Measurements from ENCODE around the gene NR6A1.
"Not testable (repeated sequence)": the region's sequence is repeated elsewhere in the genome, so short reads cannot be mapped to it uniquely, and the experiment has no call there.

Gene NR6A1

DNA sequence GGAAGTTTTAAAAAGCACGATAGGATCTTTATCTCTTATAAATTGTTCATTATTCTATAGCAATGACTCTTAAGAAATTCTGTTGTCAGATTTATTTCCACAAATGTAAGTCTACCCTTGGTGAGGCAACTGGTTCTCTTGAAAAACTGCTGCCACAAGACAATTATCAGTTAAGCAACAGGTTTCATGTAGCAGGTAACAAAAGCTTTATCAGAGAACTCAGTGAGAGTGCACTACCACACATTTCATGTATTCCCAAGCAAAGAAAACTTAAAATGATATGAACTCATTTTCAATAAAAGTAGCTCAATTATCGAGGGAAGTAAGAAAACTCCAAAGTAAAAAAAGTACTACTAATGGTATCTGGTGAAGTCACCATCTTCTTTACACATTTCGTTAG is 9.4 kb downstream of the NR6A1 start:
- no peak overlapping the region for H3K4me3 ChIP-seq (ENCODE audit: low read depth, low read length)

- H3K4me3 ChIP-seq (ENCODE audit: low read depth, low read length), result no peak overlapping the region
These were observed 9.9 kb downstream of the NR6A1 start for GRCh38 chr9:124761196-124761595.

DNA sequence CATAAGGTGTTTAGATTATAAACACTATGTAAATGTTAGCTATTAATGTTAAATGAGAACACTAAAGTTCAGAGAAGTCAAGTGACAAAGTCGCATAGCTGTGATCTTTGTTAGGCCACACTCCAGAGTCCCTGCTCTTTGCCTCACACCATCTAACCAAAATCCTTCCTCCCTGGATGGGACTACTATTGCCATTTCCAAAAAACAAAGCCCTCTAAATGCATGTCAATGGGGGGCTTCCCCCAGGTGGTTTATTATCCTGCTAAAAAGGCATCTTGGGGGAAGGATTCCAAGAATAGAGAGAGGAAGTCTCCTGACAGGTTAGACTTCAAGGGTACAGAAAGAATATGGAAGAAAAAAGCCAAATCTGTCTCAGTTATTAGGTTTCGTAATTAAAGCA is 10.4 kb downstream of the NR6A1 start:
- no peak overlapping the region for H3K4me3 ChIP-seq (ENCODE audit: low read depth, low read length)

DNA sequence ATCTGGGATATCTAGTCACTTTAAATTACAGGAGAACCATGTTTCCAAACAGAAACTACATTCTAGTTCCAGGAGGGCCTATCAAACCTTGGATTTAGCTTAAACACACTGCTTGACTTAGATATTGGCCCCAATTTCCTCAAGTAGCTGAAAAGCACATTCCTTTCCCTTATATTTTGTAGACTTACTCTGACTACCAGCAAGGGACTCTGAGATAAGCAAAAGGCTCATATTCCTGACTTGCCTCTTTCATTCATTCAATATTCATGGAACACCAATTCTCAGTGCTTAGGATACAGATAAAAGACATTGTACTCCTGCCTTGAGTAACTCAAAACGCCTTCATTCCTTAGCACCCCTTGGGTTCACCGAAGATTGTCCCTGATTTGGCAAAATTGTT is 11.8 kb downstream of the NR6A1 start:
- no peak overlapping the region for H3K4me3 ChIP-seq (ENCODE audit: low read depth, low read length)

- H3K4me3 ChIP-seq (ENCODE audit: low read depth, low read length), result no peak overlapping the region
These were observed 12.4 kb downstream of the NR6A1 start for GRCh38 chr9:124758691-124759090.

GRCh38 chr9:124758061-124758460 is 13.1 kb downstream of the NR6A1 start:
- no peak overlapping the region for H3K4me3 ChIP-seq (ENCODE audit: low read depth, low read length)

- no peak overlapping the region for H3K4me3 ChIP-seq (ENCODE audit: low read depth, low read length)
These were observed 13.5 kb downstream of the NR6A1 start for GRCh38 chr9:124757616-124758015.

- H3K4me3 ChIP-seq (ENCODE audit: low read depth, low read length), result no peak overlapping the region
These were observed 15.1 kb downstream of the NR6A1 start for GRCh38 chr9:124756011-124756410.

- no peak overlapping the region for H3K4me3 ChIP-seq (ENCODE audit: low read depth, low read length)
These were observed 16.1 kb downstream of the NR6A1 start for GRCh38 chr9:124755061-124755460.

GRCh38 chr9:124754289-124754688 is 16.8 kb downstream of the NR6A1 start:
- no peak overlapping the region for H3K4me3 ChIP-seq (ENCODE audit: low read depth, low read length)

DNA sequence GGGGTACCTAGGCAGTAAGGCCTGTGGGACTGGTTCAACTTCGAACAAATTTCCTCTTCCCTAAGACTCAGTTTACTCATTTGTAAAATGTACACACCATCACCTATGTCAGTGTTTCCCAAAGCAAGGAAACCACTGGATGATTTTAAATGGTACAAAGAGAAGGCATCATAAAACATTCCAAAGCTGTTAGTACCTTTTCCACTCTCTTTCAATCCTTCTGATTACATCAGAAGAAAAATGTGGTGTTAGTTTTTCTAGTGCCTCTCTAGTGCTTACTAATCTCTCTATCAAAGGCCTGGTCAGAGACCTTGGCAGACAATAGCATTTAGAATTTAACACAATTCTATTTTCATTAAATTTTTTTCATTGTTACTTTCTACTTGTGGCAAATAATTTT is 18.1 kb downstream of the NR6A1 start:
- H3K4me3 ChIP-seq (ENCODE audit: low read depth, low read length), result no peak overlapping the region

DNA sequence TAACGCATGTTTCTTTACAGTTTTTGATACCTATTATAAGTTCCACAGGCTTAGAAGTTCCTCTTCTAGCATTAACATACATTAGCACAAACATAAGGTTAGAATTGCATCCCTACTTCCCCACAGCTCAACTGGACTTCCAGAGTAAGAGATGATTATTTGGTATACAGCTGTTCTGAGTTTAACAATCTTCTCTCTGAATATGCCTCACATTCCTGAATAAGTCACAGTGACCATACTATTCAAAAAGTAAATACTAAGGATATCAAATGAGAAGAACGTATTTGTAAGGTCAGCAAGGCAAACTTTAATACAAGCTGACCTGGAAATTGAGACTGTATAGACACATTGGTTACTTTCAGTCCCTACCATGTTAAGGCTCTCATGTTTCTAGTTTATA is 21.3 kb downstream of the NR6A1 start:
- H3K4me3 ChIP-seq (ENCODE audit: low read depth, low read length), result no peak overlapping the region

GRCh38 chr9:124749284-124749683 is 21.8 kb downstream of the NR6A1 start:
- H3K4me3 ChIP-seq (ENCODE audit: low read depth, low read length), result no peak overlapping the region

DNA sequence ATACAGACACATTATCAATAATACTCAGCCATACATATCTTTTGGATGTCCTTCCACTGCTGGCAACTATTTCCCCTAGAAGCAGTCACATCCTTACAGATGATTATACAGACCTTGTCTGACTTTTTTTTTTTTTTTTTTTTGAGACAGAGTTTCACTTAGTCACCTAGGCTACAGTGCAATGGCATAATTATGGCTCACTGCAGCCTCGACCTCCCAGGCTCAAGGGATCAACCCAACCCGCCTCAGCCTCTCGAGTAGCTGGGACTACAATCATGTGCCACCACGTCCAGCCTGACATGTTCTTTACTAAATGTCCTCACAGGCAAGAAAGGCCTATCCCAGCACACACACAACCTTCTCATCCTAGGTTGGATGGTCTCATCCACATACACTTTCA is 24.0 kb downstream of the NR6A1 start:
- no peak overlapping the region for H3K4me3 ChIP-seq (ENCODE audit: low read depth, low read length)

DNA sequence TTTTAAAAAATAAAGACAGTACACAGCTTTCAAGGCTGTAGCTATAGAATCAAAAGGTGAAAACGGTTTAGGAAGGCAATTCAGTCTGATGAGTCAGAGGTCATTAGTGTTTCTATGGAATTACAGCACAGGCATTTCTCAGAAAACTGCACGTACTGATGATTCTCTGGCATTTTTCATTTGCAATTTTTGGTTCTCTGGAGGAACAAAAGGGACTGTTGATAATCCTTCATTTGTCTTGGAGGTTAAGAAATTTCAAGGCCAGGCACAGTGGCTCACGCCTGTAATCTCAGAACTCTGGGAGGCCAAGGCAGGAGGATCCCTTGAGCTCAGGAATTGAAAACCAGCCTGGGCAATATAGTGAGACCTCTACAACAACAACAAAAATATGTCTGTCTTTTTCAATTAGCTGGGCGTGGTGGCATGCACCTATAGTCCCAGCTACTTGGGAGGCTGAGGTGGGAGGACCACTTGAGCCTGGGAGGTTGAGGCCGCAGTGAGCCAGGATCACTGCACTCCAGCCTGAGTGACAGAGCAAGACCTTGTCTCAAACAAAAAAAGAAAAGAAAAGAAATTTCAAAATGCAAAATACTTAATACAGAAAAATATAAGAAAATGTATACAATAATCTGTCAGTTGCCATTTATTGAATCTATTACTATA is 27.3 kb downstream of the NR6A1 start:
- no peak overlapping the region for H3K4me3 ChIP-seq (ENCODE audit: low read depth, low read length)

DNA sequence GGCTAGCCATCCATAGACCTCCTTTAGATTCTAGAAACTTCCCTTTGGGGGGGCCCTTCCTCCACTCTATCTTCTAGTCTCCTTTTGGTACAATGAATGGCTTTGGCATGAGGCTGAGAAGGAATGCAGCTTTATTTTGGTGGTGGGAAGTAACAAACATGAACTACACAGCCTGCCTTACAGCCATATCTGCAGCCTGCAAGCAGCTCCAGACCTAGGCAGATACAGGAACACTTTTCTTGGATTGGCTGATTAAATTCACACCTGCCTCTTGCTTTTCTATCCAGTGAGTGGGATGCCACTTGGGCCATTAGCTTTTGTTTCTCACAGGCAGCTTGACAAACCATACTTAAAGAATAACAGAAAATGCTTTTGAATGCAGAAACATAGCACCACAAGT is 28.2 kb downstream of the NR6A1 start:
- H3K4me3 ChIP-seq (ENCODE audit: low read depth, low read length), result no peak overlapping the region

DNA sequence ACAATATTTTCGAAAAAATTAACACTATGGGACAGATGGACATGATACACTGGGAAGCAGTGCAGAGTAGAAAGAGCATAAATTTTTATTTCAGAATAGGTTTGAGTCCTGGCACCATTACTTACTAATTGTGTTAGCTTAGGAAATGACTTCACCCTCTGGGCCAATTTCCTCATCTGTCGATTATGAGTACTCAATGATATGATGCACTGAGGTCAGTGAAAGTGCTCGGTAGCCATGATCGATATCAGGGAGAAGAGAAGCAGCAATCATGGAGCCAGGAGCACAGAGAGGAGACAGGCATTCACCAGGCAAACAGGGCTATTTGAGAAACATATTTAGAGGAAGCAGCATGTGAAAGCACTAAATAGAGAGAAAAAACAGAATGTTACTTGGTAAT is 29.4 kb downstream of the NR6A1 start:
- H3K4me3 ChIP-seq (ENCODE audit: low read depth, low read length), result no peak overlapping the region

DNA sequence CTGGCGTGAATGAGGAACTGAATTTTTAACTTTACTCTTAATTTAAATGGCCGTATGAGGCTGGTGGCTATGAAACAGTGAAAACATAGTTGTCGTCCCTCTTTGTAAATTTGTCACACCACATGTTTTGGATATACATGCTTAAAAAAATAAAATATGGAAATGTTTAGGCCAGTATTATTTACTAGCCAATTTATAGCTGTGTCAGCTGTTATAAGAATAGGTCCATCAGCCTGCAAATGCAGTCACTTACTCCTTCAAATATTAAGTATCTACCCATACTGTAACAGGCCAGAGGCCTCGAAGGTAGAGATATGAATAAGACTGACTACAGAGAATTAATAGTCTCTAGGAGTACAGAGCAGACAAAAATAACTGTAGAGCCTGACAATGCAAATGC is 30.0 kb downstream of the NR6A1 start:
- H3K4me3 ChIP-seq (ENCODE audit: low read depth, low read length), result no peak overlapping the region

- no peak overlapping the region for H3K4me3 ChIP-seq (ENCODE audit: low read depth, low read length)
These were observed 31.8 kb downstream of the NR6A1 start for GRCh38 chr9:124739360-124739759.

DNA sequence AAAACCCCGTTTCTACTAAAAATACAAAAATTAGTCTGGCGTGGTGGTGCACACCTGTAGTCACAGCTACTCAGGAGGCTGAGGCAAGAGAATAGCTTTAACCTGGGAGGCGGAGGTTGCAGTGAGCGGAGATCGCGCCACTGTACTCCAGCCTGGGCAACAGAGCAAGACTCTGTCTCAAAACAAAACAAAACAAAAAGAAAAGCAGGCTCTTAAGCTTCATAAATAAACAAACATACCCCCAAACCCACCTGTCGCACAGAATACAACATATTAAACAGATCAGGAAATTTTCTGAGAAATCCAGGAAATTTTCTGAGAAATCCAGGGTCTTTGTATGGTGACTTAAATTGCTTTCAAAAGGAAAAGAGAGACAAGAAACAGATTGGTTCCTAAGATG is 33.0 kb downstream of the NR6A1 start:
- H3K4me3 ChIP-seq (ENCODE audit: low read depth, low read length), result not testable (repeated sequence)

DNA sequence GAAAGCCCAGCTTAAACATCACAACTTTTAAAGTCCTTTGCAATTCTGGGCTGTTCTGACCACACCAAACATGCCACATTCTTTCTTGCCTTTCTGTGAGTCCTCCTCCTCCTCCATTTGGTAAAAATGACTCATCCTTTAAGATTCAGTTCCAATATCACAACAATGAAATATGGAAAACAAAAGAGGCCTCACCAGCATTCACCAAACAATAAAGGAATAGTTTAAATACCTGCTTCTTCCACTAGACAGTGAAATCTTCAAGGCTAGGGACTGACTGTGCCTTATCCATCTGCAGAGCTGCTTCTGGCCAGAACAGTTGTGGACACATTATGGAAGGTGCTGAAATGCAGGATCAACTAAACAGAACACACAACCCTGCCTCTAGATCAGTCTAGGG is 36.0 kb downstream of the NR6A1 start:
- H3K4me3 ChIP-seq (ENCODE audit: low read depth, low read length), result no peak overlapping the region

GRCh38 chr9:124734741-124735083 is 36.4 kb downstream of the NR6A1 start:
- not testable (repeated sequence) for H3K4me3 ChIP-seq (ENCODE audit: low read depth, low read length)

GRCh38 chr9:124733964-124734740 is 37.0 kb downstream of the NR6A1 start:
- H3K4me3 ChIP-seq (ENCODE audit: low read depth, low read length), result no peak overlapping the region

Measured in iPS-11a (cell line).